Heart right ventricle (tissue), 16 donors: Measurements from ENCODE around the gene IFNAR2. TPM values are rescaled to one million over a fixed set of nuclear protein-coding genes. Genes with fewer than 3 reads are reported as not detected.
"Not testable (repeated sequence)": the region's sequence is repeated elsewhere in the genome, so short reads cannot be mapped to it uniquely, and the experiment has no call there.

ENCODE experiments used
- ATAC-seq, 8 donors: fragments of 200-7000 bp; cut with Tn5 transposase; one replicate each; pipeline ENCODE4 v1.9.1; 2020; ENCODE audit warnings: mild to moderate bottlenecking in 8 of 8, moderate library complexity in 8 of 8, moderate number of reproducible peaks in 1 of 8
- DNase-seq, 2 donors: peaks; one replicate each; pipeline ENCODE4 v3.0.0-alpha.2; 2020
- H3K27ac ChIP-seq, 10 donors: fragments of 200-600 bp; sonication (generic) in 2 of 10; one replicate each; pipeline versions ENCODE4 v1.5.0 to v1.8.0; 2020 to 2022; ENCODE audit warnings: mild to moderate bottlenecking in 3 of 10
- H3K27me3 ChIP-seq, 7 donors: fragments of 200-600 bp; one replicate each; pipeline ENCODE4 v1.8.0; 2021 to 2022; ENCODE audit warnings: mild to moderate bottlenecking in 2 of 7
- H3K36me3 ChIP-seq, 9 donors: fragments of 200-600 bp; sonication (generic) in 1 of 9; one replicate each; pipeline versions ENCODE4 v1.5.0 to v1.8.0; 2020 to 2022; ENCODE audit warnings: mild to moderate bottlenecking in 2 of 9
- H3K4me1 ChIP-seq, 9 donors: fragments of 200-600 bp; sonication (generic) in 1 of 9; one replicate each; pipeline versions ENCODE4 v1.5.0 to v1.8.0; 2020 to 2022; ENCODE audit warnings: mild to moderate bottlenecking in 4 of 9
- H3K4me3 ChIP-seq, 10 donors: fragments of 200-600 bp; sonication (generic) in 2 of 10; one replicate each; pipeline versions ENCODE4 v1.5.0 to v1.8.0; 2020 to 2022; ENCODE audit warnings: mild to moderate bottlenecking in 7 of 10, moderate library complexity in 2 of 10
- H3K9me3 ChIP-seq, 11 donors: fragments of 200-600 bp in 10 of 11; sonication (generic) in 2 of 11; one replicate each; pipeline versions ENCODE4 v1.5.0 to v1.8.0; 2013 to 2022; ENCODE audit warnings: mild to moderate bottlenecking in 2 of 11, control low read depth in 1 of 11, moderate library complexity in 1 of 11
- CTCF ChIP-seq, 9 donors: fragments of 200-600 bp; sonication (generic) in 2 of 9; IDR thresholded peaks; one replicate each; pipeline versions ENCODE4 v1.5.0 to v1.8.0; 2021 to 2022; ENCODE audit warnings: antibody characterized with exemption in 9 of 9, mild to moderate bottlenecking in 5 of 9, moderate library complexity in 1 of 9
- WGBS, 2 donors: extraction: QIAGEN DNeasy Blood & Tissue Kit; methylation state at CpG; one replicate each; pipeline ENCODE4 v1.1.7; 2013; ENCODE audit warnings: inconsistent platforms in 1 of 2; 5-methylcytosine and 5-hydroxymethylcytosine counted together
- intact Hi-C, 10 donors: fragments of 100-400 bp; cut with DNase I; formaldehyde crosslinking; loops; one replicate each; pipeline versions ENCODE4 v1.11.1 to v1.14.2; 2022
- polyA plus RNA-seq, 2 donors: library from polyadenylated mRNA; stranded (reverse); fragments of 200-250 nt; gene quantifications; one replicate each; pipeline ENCODE4 v1.2.3, GENCODE V29; 2013
- total RNA-seq, 10 donors: library from RNA; stranded (reverse); fragmentation: NEBNext Ultra II Directional in 3 of 10; extraction: Animal tissue kit (Norgen Biotek cat#: 25700) in 3 of 10; gene quantifications; one replicate each; pipeline versions ENCODE4 v1.2.1 to v1.2.4, GENCODE V29; 2021 to 2023
- donor health status: Arrhythmogenic right ventricular cardiomyopathy.
- donor health status: ischemic (EF 13 %, LVEDD 7.1; RV severe dilation, severe dysfunction).
- donor health status: healthy with polysubstance abuse.
- donor health status: DM: no; HTN: yes; CAD: no.
- donor health status: DM: no; HTN: no; CAD: no.
- donor health status: ischemic (EF 25% LVEDD 6.9; RV normal size, moderate dysfunction).
- donor health status: ischemic (EF 25% LVEDD 5.7; RV mildly dilated, moderate dysfunction).
- donor health status: healthy.
- donor health status: DM: yes; HTN: yes; CAD: no.
- donor health status: Ischemic cardiomyopathy.
- donor health status: ischemic (EF 35%, LVEDD 5.7; RV mildly dilated, moderate dysfunction).
- donor health status: nonischemic (EF 11% LVEDD 7.7; RV severe dilation, severe dysfunction).
- donor health status: DM: yes; HTN: yes; CAD: no.
- donor health status: PGD.
- donor health status: ischemic (EF 29% LVEDD 5.4; RV normal size, mild dysfunction).
- donor health status: nonischemic (EF 23%, LVEDD 6.1; RV moderate dilation, normal function).

Gene IFNAR2
- total and polyA plus RNA-seq, 12 donors, result 6.7 to 22.9 (median 10.5) TPM

- ATAC-seq, result no peak
- peaks cover 0 to 52% (median 8%) of the 10 kb centered on the region in 9 donors for H3K36me3 ChIP-seq
- 97 to 99% methylated on average over 2 of the region's 2 CpGs for WGBS, 2 donors
- no peak for DNase-seq
- H3K4me1 ChIP-seq, result peaks cover 0 to 83% (median 50%) of the 10 kb centered on the region in 9 donors
- H3K9me3 ChIP-seq, result no peaks in the 10 kb centered on the region
- no peak overlapping the region for H3K27ac ChIP-seq
- no peak overlapping the region for H3K4me3 ChIP-seq
- intact Hi-C loops, result no loop called here
- no peak for TF ChIP-seq CTCF (IDR thresholded peaks at IDR 0.05)
- H3K27me3 ChIP-seq, result no peaks in the 10 kb centered on the region
Measured at GRCh38 chr21:33241846-33242245, 12.1 kb downstream of the IFNAR2 start.

- H3K4me3 ChIP-seq, ATAC-seq, DNase-seq, H3K27ac ChIP-seq, intact Hi-C loops, H3K9me3 ChIP-seq, H3K27me3 ChIP-seq: not testable (repeated sequence)
- Histone ChIP-seq H3K4me1 (peaks cover 0 to 76% (median 52%) of the 10 kb centered on the region in 9 donors), H3K36me3 (peaks cover 0 to 62% (median 18%) of the 10 kb centered on the region in 9 donors)
- 98 to 99% methylated on average over 8 of the region's 8 CpGs for WGBS, 2 donors
Measured at GRCh38 chr21:33242846-33243245, 13.1 kb downstream of the IFNAR2 start.

- Histone ChIP-seq H3K36me3 (peaks cover 0 to 76% (median 29%) of the 10 kb centered on the region in 9 donors), H3K9me3 (no peaks in the 10 kb centered on the region), H3K4me1 (peaks cover 0 to 62% (median 41%) of the 10 kb centered on the region in 9 donors), H3K27me3 (no peaks in the 10 kb centered on the region), H3K27ac (peak overlapping the region in 8 of 10 donors; percentile 21 to 66 (median 58)), H3K4me3 (no peak overlapping the region)
- 59 to 64% methylated on average over 6 of the region's 6 CpGs for WGBS, 2 donors
- DNase-seq (no peak), ATAC-seq (peak; percentile 51 to 87 (median 66))
- intact Hi-C loops, result no loop called here
- no peak for TF ChIP-seq CTCF (IDR thresholded peaks at IDR 0.05)
Measured at GRCh38 chr21:33244082-33244778, 14.5 kb downstream of the IFNAR2 start.

- no peak for TF ChIP-seq CTCF (IDR thresholded peaks at IDR 0.05)
- WGBS, 2 donors, result 73% methylated on average over 2 of the region's 2 CpGs
- Histone ChIP-seq H3K36me3 (peaks cover 0 to 81% (median 29%) of the 10 kb centered on the region in 9 donors), H3K4me3 (no peak overlapping the region), H3K27ac (peak overlapping the region in 8 of 10 donors; percentile 32 to 66 (median 58)), H3K4me1 (peaks cover 0 to 61% (median 39%) of the 10 kb centered on the region in 9 donors), H3K27me3 (no peaks in the 10 kb centered on the region), H3K9me3 (no peaks in the 10 kb centered on the region)
- ATAC-seq, result no peak
- intact Hi-C loops, result no loop called here
- DNase-seq, result no peak
Measured at GRCh38 chr21:33244779-33245105, 15.0 kb downstream of the IFNAR2 start.

GRCh38 chr21:33245289-33245918 lies 15.7 kb downstream of the IFNAR2 start:
- H3K36me3 ChIP-seq, result peaks cover 0 to 88% (median 29%) of the 10 kb centered on the region in 9 donors

More at GRCh38 chr21:33245289-33245918, 15.7 kb downstream of the IFNAR2 start:
- peaks cover 0 to 58% (median 33%) of the 10 kb centered on the region in 9 donors for H3K4me1 ChIP-seq
- ATAC-seq (no peak), DNase-seq (no peak)
- H3K9me3 ChIP-seq, result no peaks in the 10 kb centered on the region
- no peak overlapping the region for H3K4me3 ChIP-seq
- no peak for TF ChIP-seq CTCF (IDR thresholded peaks at IDR 0.05)
- H3K27ac ChIP-seq, result peak overlapping the region in 5 of 10 donors; percentile 32 to 61 (median 57)
- intact Hi-C loops, result no loop called here
- no peaks in the 10 kb centered on the region for H3K27me3 ChIP-seq
- WGBS, 2 donors, result 88 to 89% methylated on average over 4 of the region's 4 CpGs
